Stimulated activated CD8-positive, alpha-beta memory T cell treated with anti-CD3 and anti-CD28 coated beads, Interleukin-12 subunit alpha, Interleukin-12 subunit beta, amount 100 ng/mL, for 24 hours (primary cell): ENCODE measurements around the gene UGT1A1.

Experiments
- DNase-seq: peaks from one replicate; pipeline ENCODE4 v3.0.0-alpha.2; 2020; ENCODE audit errors: extremely low read depth

UGT1A1 gene

GRCh38 chr2:233758141-233758540, 1.9 kb upstream of the UGT1A1 start:
- no peak for DNase-seq

- no peak for DNase-seq
These were observed 1.2 kb upstream of the UGT1A1 start for GRCh38 chr2:233758849-233759248.

- no peak for DNase-seq
These were observed 1.1 kb downstream of the UGT1A1 start for GRCh38 chr2:233761040-233761769.

- DNase-seq, result no peak
These were observed 4.2 kb downstream of the UGT1A1 start for GRCh38 chr2:233764264-233764663.

- DNase-seq, result no peak
These were observed 4.7 kb downstream of the UGT1A1 start for GRCh38 chr2:233764761-233765160.

GRCh38 chr2:233766416-233766815, 6.3 kb downstream of the UGT1A1 start:
- no peak for DNase-seq

- DNase-seq, result no peak
These were observed 8.0 kb downstream of the UGT1A1 start for GRCh38 chr2:233768076-233768475.

- no peak for DNase-seq
These were observed 9.2 kb downstream of the UGT1A1 start for GRCh38 chr2:233769260-233769659.

- no peak for DNase-seq
These were observed 12.1 kb downstream of the UGT1A1 start for GRCh38 chr2:233772153-233772552.

GRCh38 chr2:233772583-233772982, 12.5 kb downstream of the UGT1A1 start:
- DNase-seq, result no peak

GRCh38 chr2:233773854-233774253, 13.8 kb downstream of the UGT1A1 start:
- DNase-seq, result no peak

GRCh38 chr2:233775414-233775813, 15.3 kb downstream of the UGT1A1 start:
- DNase-seq, result no peak

GRCh38 chr2:233778030-233778429, 18.0 kb downstream of the UGT1A1 start, which contains the start of gene MROH2A:
Gene MROH2A, plus strand, starts transcription at chr2:233778330. Its CDS starts 1,029 bp downstream, at chr2:233779359.
- no peak for DNase-seq

GRCh38 chr2:233779722-233780121, 19.7 kb downstream of the UGT1A1 start:
- DNase-seq, result no peak

GRCh38 chr2:233780771-233781170, 20.7 kb downstream of the UGT1A1 start:
- DNase-seq, result no peak

- DNase-seq, result no peak
These were observed 29.5 kb downstream of the UGT1A1 start for GRCh38 chr2:233789554-233789953.

- no peak for DNase-seq
These were observed 31.2 kb downstream of the UGT1A1 start for GRCh38 chr2:233791151-233791882.

GRCh38 chr2:233791883-233792329, 31.8 kb downstream of the UGT1A1 start:
- DNase-seq, result no peak

- DNase-seq, result no peak
These were observed 32.6 kb downstream of the UGT1A1 start for GRCh38 chr2:233792720-233793119.

GRCh38 chr2:233793465-233794127, 33.5 kb downstream of the UGT1A1 start:
- no peak for DNase-seq

- DNase-seq, result no peak
These were observed 34.1 kb downstream of the UGT1A1 start for GRCh38 chr2:233794128-233794658.

GRCh38 chr2:233795735-233796171, 35.7 kb downstream of the UGT1A1 start:
- DNase-seq, result no peak
